Hepatocyte (in vitro differentiated cells): ENCODE data around the gene SYNE2. TPM values are rescaled to one million over a fixed set of nuclear protein-coding genes. Genes with fewer than 3 reads are reported as not detected.

Source experiments
- DNase-seq: peaks from one replicate; pipeline ENCODE4 v3.0.0-alpha.2; 2016; ENCODE audit warnings: low spot score
- H2AFZ ChIP-seq: fragments of 200-600 bp; sonication (generic); 2 replicates; pipeline ENCODE4 v1.6.0; 2016; ENCODE audit warnings: antibody characterized with exemption, mild to moderate bottlenecking
- H3K27ac ChIP-seq: fragments of 200-600 bp; sonication (generic); 2 replicates; pipeline ENCODE4 v1.5.1; 2016; ENCODE audit warnings: mild to moderate bottlenecking
- H3K27me3 ChIP-seq: fragments of 200-600 bp; sonication (generic); 2 replicates; pipeline ENCODE4 v1.6.1; 2016
- H3K36me3 ChIP-seq: fragments of 200-600 bp; sonication (generic); replicated peaks from 2 replicates; pipeline ENCODE4 v1.5.1; 2016; ENCODE audit warnings: low read depth; ENCODE audit not compliant: insufficient read depth
- H3K4me1 ChIP-seq: fragments of 200-600 bp; sonication (generic); 2 replicates; pipeline ENCODE4 v1.5.1; 2016; ENCODE audit warnings: mild to moderate bottlenecking, moderate library complexity; ENCODE audit not compliant: insufficient read depth
- H3K4me2 ChIP-seq: fragments of 200-600 bp; sonication (generic); 2 replicates; pipeline ENCODE4 v1.6.0; 2016
- H3K4me3 ChIP-seq: fragments of 200-600 bp; sonication (generic); 2 replicates; pipeline ENCODE4 v1.5.1; 2016; ENCODE audit warnings: mild to moderate bottlenecking
- H3K79me2 ChIP-seq: fragments of 200-600 bp; sonication (generic); 2 replicates; pipeline ENCODE4 v1.6.0; 2017; ENCODE audit warnings: mild to moderate bottlenecking
- H3K9me2 ChIP-seq: fragments of 200-600 bp; sonication (generic); replicated peaks from 2 replicates; pipeline ENCODE4 v1.6.0; 2017; ENCODE audit warnings: mild to moderate bottlenecking; ENCODE audit not compliant: insufficient read depth
- H3K9me3 ChIP-seq: fragments of 200-600 bp; sonication (generic); 2 replicates; pipeline ENCODE4 v1.5.1; 2016; ENCODE audit warnings: low read depth, mild to moderate bottlenecking
- H4K20me1 ChIP-seq: fragments of 200-600 bp; sonication (generic); 2 replicates; pipeline ENCODE4 v1.6.0; 2016; ENCODE audit warnings: mild to moderate bottlenecking; ENCODE audit not compliant: insufficient read depth, poor library complexity, severe bottlenecking
- EZH2 ChIP-seq: fragments of 200-600 bp; sonication (generic); IDR thresholded peaks from 2 replicates; pipeline ENCODE4 v1.6.1; 2016; ENCODE audit warnings: antibody characterized with exemption, mild to moderate bottlenecking, borderline replicate concordance
- EZH2phosphoT487 ChIP-seq: fragments of 200-600 bp; sonication (generic); IDR thresholded peaks from one replicate; pipeline ENCODE4 v1.6.1; 2018; ENCODE audit warnings: antibody characterized with exemption, mild to moderate bottlenecking, low read depth, moderate library complexity; ENCODE audit not compliant: unreplicated experiment, severe bottlenecking
- WGBS: methylation state at CpG from one replicate; pipeline ENCODE4 v1.1.6; 2016; ENCODE audit warnings: low lambda C conversion rate; ENCODE audit errors: missing lambda C conversion rate; 5-methylcytosine and 5-hydroxymethylcytosine counted together
- polyA plus RNA-seq: library from polyadenylated mRNA; unstranded; fragments of >200 nt; fragmentation: Nextera tagmentation; extraction: Ambion mirVana; gene quantifications from 2 replicates; pipeline ENCODE4 v1.2.1, GENCODE V29; 2016
- total RNA-seq: library from RNA; depleted of rRNA; stranded (reverse); fragments of >200 nt; gene quantifications from 2 replicates; pipeline ENCODE4 v1.2.3, GENCODE V29; 2014
- TF ChIP-seq, protein P1 (sequence below): fragments of 200-600 bp; sonication (generic); IDR thresholded peaks from 2 replicates; pipeline ENCODE4 v1.5.1; 2016; ENCODE audit warnings: antibody characterized with exemption, mild to moderate bottlenecking; ENCODE audit not compliant: poor library complexity

The SYNE2 gene
- total and polyA plus RNA-seq, 2 experiments from 2014 or later = 21.0 to 58.6 TPM

- Histone ChIP-seq H4K20me1 (no peaks in the 10 kb centered on the region), H3K9me2 (no peaks in the 10 kb centered on the region), H3K27me3 (no peaks in the 10 kb centered on the region), H3K36me3 (no peaks in the 10 kb centered on the region), H3K27ac (no peak overlapping the region), H3K9me3 (no peaks in the 10 kb centered on the region), H2AFZ (no peak overlapping the region), H3K79me2 (no peaks in the 10 kb centered on the region), H3K4me2 (no peak overlapping the region), H3K4me3 (no peak overlapping the region), H3K4me1 (no peaks in the 10 kb centered on the region)
- DNase-seq = no peak
- 59% methylated on average over 3 of the region's 3 CpGs for WGBS
- TF ChIP-seq EZH2 (no peak), EZH2phosphoT487 (no peak)
- TF ChIP-seq, protein P1, sequence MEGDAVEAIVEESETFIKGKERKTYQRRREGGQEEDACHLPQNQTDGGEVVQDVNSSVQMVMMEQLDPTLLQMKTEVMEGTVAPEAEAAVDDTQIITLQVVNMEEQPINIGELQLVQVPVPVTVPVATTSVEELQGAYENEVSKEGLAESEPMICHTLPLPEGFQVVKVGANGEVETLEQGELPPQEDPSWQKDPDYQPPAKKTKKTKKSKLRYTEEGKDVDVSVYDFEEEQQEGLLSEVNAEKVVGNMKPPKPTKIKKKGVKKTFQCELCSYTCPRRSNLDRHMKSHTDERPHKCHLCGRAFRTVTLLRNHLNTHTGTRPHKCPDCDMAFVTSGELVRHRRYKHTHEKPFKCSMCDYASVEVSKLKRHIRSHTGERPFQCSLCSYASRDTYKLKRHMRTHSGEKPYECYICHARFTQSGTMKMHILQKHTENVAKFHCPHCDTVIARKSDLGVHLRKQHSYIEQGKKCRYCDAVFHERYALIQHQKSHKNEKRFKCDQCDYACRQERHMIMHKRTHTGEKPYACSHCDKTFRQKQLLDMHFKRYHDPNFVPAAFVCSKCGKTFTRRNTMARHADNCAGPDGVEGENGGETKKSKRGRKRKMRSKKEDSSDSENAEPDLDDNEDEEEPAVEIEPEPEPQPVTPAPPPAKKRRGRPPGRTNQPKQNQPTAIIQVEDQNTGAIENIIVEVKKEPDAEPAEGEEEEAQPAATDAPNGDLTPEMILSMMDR = no peak
Observed at GRCh38 chr14:64253672-64254071, 400.9 kb downstream of the SYNE2 start.

DNA sequence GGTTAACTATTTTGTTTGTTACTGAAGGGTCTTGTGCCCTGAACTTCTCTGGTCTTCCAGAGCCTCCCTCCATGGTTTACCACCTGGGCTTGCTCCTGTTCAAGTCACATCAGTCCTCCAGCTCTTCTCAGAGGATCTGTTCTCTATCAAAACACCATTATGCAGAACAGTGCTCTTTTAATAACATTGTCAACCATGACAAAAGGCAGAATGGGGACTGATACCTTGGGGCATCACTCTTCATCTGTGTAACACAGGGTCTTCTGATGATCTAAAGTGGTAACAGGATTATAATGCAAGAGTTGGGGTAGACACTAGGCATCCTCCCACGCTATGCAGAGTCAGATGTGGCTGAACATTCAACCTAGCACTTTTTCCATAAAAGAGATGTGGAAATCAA is 403.0 kb downstream of the SYNE2 start:
- no peak for DNase-seq
- Histone ChIP-seq H3K9me2 (no peaks in the 10 kb centered on the region), H3K36me3 (no peaks in the 10 kb centered on the region), H3K4me3 (no peak overlapping the region), H3K4me1 (no peaks in the 10 kb centered on the region), H3K27ac (no peak overlapping the region), H3K79me2 (no peaks in the 10 kb centered on the region), H3K4me2 (no peak overlapping the region), H3K27me3 (no peaks in the 10 kb centered on the region), H3K9me3 (no peaks in the 10 kb centered on the region), H2AFZ (no peak overlapping the region), H4K20me1 (no peaks in the 10 kb centered on the region)
- 77% methylated on average over 1 of the region's 1 CpG for WGBS
- TF ChIP-seq, protein P1 = no peak
- TF ChIP-seq EZH2phosphoT487 (no peak), EZH2 (no peak)

GRCh38 chr14:64260418-64260817 is 407.6 kb downstream of the SYNE2 start:
- Histone ChIP-seq H2AFZ (no peak overlapping the region), H3K27ac (no peak overlapping the region), H3K79me2 (no peaks in the 10 kb centered on the region), H4K20me1 (no peaks in the 10 kb centered on the region), H3K9me3 (no peaks in the 10 kb centered on the region), H3K27me3 (no peaks in the 10 kb centered on the region), H3K36me3 (no peaks in the 10 kb centered on the region), H3K4me3 (no peak overlapping the region), H3K9me2 (no peaks in the 10 kb centered on the region), H3K4me2 (no peak overlapping the region), H3K4me1 (no peaks in the 10 kb centered on the region)
- WGBS = 97% methylated on average over 21 of the region's 21 CpGs
- TF ChIP-seq EZH2 = no peak
- DNase-seq = no peak

GRCh38 chr14:64265222-64265621 is 412.4 kb downstream of the SYNE2 start:
- H2AFZ ChIP-seq = no peak overlapping the region

More at GRCh38 chr14:64265222-64265621, 412.4 kb downstream of the SYNE2 start:
- Histone ChIP-seq H3K9me2 (no peaks in the 10 kb centered on the region), H3K36me3 (no peaks in the 10 kb centered on the region), H3K4me1 (no peaks in the 10 kb centered on the region), H3K4me3 (no peak overlapping the region), H3K9me3 (no peaks in the 10 kb centered on the region), H3K79me2 (no peaks in the 10 kb centered on the region), H3K4me2 (no peak overlapping the region), H4K20me1 (no peaks in the 10 kb centered on the region), H3K27ac (no peak overlapping the region), H3K27me3 (no peaks in the 10 kb centered on the region)
- 90% methylated on average over 1 of the region's 1 CpG for WGBS
- no peak for DNase-seq
- TF ChIP-seq, protein P1 = no peak
- TF ChIP-seq EZH2phosphoT487 = no peak
- TF ChIP-seq EZH2 = no peak
